SK-N-MC (cell line): Measurements from ENCODE around the gene COL6A2.
"Not testable (repeated sequence)": the region's sequence is repeated elsewhere in the genome, so short reads cannot be mapped to it uniquely, and the experiment has no call there.

Experiments used
- DNase-seq: peaks from one replicate; pipeline ENCODE4 v3.0.0-alpha.2; 2011; ENCODE audit warnings: low read depth, low spot score
- H3K27ac ChIP-seq: fragments of 200-600 bp; sonication (generic); 2 replicates; pipeline ENCODE4 v1.5.1; 2016; ENCODE audit warnings: mixed run types
- H3K36me3 ChIP-seq: fragments of 200-600 bp; sonication (generic); 2 replicates; pipeline ENCODE4 v1.6.1; 2017; ENCODE audit warnings: antibody characterized with exemption, low read length, mixed read lengths; ENCODE audit not compliant: insufficient read depth
- H3K4me3 ChIP-seq: fragments of 200-600 bp; sonication (generic); 2 replicates; pipeline ENCODE4 v1.5.1; 2016
- H3K9ac ChIP-seq: fragments of 200-600 bp; sonication (generic); 2 replicates; pipeline ENCODE4 v1.8.0; 2017; ENCODE audit warnings: mixed run types, mixed read lengths; ENCODE audit not compliant: insufficient read length
- H3K9me3 ChIP-seq: fragments of 200-600 bp; sonication (generic); 2 replicates; pipeline ENCODE4 v1.6.1; 2017; ENCODE audit warnings: low read depth, mild to moderate bottlenecking, antibody characterized with exemption, low read length, moderate library complexity, mixed read lengths
- EZH2 ChIP-seq: fragments of 200-600 bp; sonication (generic); IDR thresholded peaks from one replicate; pipeline ENCODE4 v1.6.1; 2017; ENCODE audit warnings: antibody characterized with exemption
- FOXP2 ChIP-seq: optimal IDR thresholded peaks from 2 replicates; pipeline ENCODE3; 2011; ENCODE audit warnings: mild to moderate bottlenecking, moderate library complexity; ENCODE audit not compliant: insufficient read depth; ENCODE audit errors: extremely low read length, control extremely low read depth
- POLR2AphosphoS5 ChIP-seq: IDR thresholded peaks from 2 replicates; pipeline ENCODE4 v1.6.1; 2012; ENCODE audit warnings: mild to moderate bottlenecking, low read depth, low read length, borderline replicate concordance

The COL6A2 gene

DNA sequence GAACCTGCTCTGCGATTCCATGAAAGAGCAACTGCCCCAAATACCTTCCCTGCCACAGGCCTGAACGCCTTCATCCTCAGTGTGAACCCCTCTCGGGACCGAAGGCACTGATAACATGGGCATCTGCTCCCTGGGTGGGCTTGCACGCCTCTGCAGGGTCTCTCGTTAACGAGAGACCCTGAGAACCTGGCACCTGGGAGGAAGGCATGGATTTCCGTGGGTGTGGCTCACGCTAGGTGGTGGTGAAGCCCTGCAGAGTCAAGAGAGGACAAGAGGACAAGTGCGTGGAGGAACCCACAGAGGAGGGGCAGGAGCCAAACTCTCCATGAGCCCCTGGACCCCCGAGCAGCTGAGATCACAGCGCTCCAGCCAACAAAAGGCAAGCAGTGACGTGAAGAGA, 26.8 kb upstream of the COL6A2 start:
- Histone ChIP-seq H3K27ac (no peak overlapping the region), H3K9ac (no peak overlapping the region), H3K9me3 (no peaks in the 10 kb centered on the region), H3K4me3 (no peak overlapping the region), H3K36me3 (no peaks in the 10 kb centered on the region)
- DNase-seq = no peak
- TF ChIP-seq EZH2 (no peak), POLR2AphosphoS5 (no peak), FOXP2 (no peak)

- not testable (repeated sequence) for H3K9me3 ChIP-seq
These were observed 21.2 kb upstream of the COL6A2 start for GRCh38 chr21:46076724-46077123.

GRCh38 chr21:46077674-46078101, 20.2 kb upstream of the COL6A2 start:
- Histone ChIP-seq H3K9me3 (no peaks in the 10 kb centered on the region), H3K4me3 (no peak overlapping the region), H3K9ac (no peak overlapping the region), H3K36me3 (no peaks in the 10 kb centered on the region), H3K27ac (no peak overlapping the region)
- TF ChIP-seq EZH2 (no peak), POLR2AphosphoS5 (no peak), FOXP2 (no peak)
- no peak for DNase-seq

More at GRCh38 chr21:46076724-46077123, 21.2 kb upstream of the COL6A2 start:
- H3K9ac ChIP-seq, DNase-seq, H3K27ac ChIP-seq, H3K4me3 ChIP-seq, H3K36me3 ChIP-seq: not testable (repeated sequence)

- no peak for DNase-seq
- no peak overlapping the region for H3K27ac ChIP-seq
- H3K4me3 ChIP-seq = no peak overlapping the region
- no peaks in the 10 kb centered on the region for H3K9me3 ChIP-seq
- TF ChIP-seq FOXP2 (no peak), POLR2AphosphoS5 (no peak), EZH2 (no peak)
- H3K36me3 ChIP-seq = no peaks in the 10 kb centered on the region
- H3K9ac ChIP-seq = no peak overlapping the region
These were observed 19.5 kb upstream of the COL6A2 start for GRCh38 chr21:46078322-46078977.

GRCh38 chr21:46078978-46079351, 18.9 kb upstream of the COL6A2 start:
- H3K36me3 ChIP-seq = no peaks in the 10 kb centered on the region
- H3K4me3 ChIP-seq = no peak overlapping the region
- DNase-seq = no peak
- no peak overlapping the region for H3K27ac ChIP-seq
- H3K9me3 ChIP-seq = no peaks in the 10 kb centered on the region
- no peak overlapping the region for H3K9ac ChIP-seq
- TF ChIP-seq FOXP2 = no peak
- TF ChIP-seq POLR2AphosphoS5 = no peak
- TF ChIP-seq EZH2 = no peak

- no peak for TF ChIP-seq EZH2
- TF ChIP-seq POLR2AphosphoS5 = no peak
- no peak for TF ChIP-seq FOXP2
- Histone ChIP-seq H3K36me3 (no peaks in the 10 kb centered on the region), H3K27ac (no peak overlapping the region), H3K9me3 (no peaks in the 10 kb centered on the region), H3K9ac (no peak overlapping the region), H3K4me3 (no peak overlapping the region)
- peak; percentile 1 for DNase-seq
These were observed 18.4 kb upstream of the COL6A2 start for GRCh38 chr21:46079352-46080170.

GRCh38 chr21:46080171-46081021, 17.5 kb upstream of the COL6A2 start:
- no peak for DNase-seq

More at GRCh38 chr21:46080171-46081021, 17.5 kb upstream of the COL6A2 start:
- no peaks in the 10 kb centered on the region for H3K36me3 ChIP-seq
- H3K9me3 ChIP-seq = no peaks in the 10 kb centered on the region
- no peak overlapping the region for H3K27ac ChIP-seq
- H3K4me3 ChIP-seq = no peak overlapping the region
- TF ChIP-seq FOXP2 (no peak), EZH2 (no peak), POLR2AphosphoS5 (no peak)
- H3K9ac ChIP-seq = no peak overlapping the region
